OCI-LY3 (cell line): ENCODE results near the gene POU5F1.

ENCODE experiments used
- EZH2phosphoT487 ChIP-seq: fragments of 200-600 bp; shearing (Covaris generic); IDR thresholded peaks from 2 replicates; pipeline ENCODE4 v1.6.1; 2018; ENCODE audit warnings: antibody characterized with exemption, mixed run types, low read depth
- TF ChIP-seq, protein P1 (sequence below): fragments of 200-600, 300-600 bp; sonication (generic); IDR thresholded peaks from 2 replicates; pipeline ENCODE4 v1.5.1; 2014; ENCODE audit warnings: antibody characterized with exemption, low read length, low read depth

GRCh38 chr6:31126396-31127175, 43.9 kb downstream of the POU5F1 start:
- TF ChIP-seq, protein P1, sequence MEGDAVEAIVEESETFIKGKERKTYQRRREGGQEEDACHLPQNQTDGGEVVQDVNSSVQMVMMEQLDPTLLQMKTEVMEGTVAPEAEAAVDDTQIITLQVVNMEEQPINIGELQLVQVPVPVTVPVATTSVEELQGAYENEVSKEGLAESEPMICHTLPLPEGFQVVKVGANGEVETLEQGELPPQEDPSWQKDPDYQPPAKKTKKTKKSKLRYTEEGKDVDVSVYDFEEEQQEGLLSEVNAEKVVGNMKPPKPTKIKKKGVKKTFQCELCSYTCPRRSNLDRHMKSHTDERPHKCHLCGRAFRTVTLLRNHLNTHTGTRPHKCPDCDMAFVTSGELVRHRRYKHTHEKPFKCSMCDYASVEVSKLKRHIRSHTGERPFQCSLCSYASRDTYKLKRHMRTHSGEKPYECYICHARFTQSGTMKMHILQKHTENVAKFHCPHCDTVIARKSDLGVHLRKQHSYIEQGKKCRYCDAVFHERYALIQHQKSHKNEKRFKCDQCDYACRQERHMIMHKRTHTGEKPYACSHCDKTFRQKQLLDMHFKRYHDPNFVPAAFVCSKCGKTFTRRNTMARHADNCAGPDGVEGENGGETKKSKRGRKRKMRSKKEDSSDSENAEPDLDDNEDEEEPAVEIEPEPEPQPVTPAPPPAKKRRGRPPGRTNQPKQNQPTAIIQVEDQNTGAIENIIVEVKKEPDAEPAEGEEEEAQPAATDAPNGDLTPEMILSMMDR, result no peak
- TF ChIP-seq EZH2phosphoT487, result no peak
